ES-I3 (cell line): ENCODE measurements around the gene OTUD1.

ENCODE experiments used
- H3K36me3 ChIP-seq: 2 replicates; pipeline ENCODE4 v1.6.1; 2013; ENCODE audit warnings: mild to moderate bottlenecking, low read length, control low read depth, moderate library complexity; ENCODE audit not compliant: insufficient read depth
- H3K4me1 ChIP-seq: 2 replicates; pipeline ENCODE4 v1.6.1; 2013; ENCODE audit warnings: mild to moderate bottlenecking, control low read depth, low read length; ENCODE audit not compliant: insufficient read depth
- H3K9ac ChIP-seq: 2 replicates; pipeline ENCODE4 v1.6.1; 2013; ENCODE audit warnings: low read depth, mild to moderate bottlenecking, low read length, moderate library complexity
- H3K9me3 ChIP-seq: 2 replicates; pipeline ENCODE4 v1.6.1; 2013; ENCODE audit warnings: mild to moderate bottlenecking, low read length, moderate library complexity; ENCODE audit not compliant: control insufficient read depth, insufficient read depth

The OTUD1 gene

DNA sequence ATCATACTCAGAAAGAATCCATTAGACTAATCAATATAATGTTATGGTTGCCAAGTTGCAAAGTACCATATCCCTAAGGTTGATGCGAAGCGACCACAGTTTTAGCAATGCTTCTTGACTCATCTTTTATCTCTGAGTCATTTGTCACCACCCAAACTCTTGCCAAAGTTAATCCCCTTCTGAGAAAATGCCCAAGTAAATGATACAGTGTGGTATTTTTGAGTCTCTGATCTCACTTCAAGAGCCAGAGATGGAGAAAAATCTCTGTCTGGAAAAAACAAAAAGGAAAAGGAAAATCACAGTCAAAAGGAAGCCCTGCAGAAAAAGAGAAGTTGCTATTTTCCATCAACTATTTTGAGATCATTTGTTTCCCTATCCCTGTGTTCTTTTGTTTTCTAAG is 26.7 kb upstream of the OTUD1 start:
- Histone ChIP-seq H3K4me1 (no peaks in the 10 kb centered on the region; the same call in 1 of the 2 replicates), H3K9ac (no peak overlapping the region), H3K36me3 (no peaks in the 10 kb centered on the region), H3K9me3 (no peaks in the 10 kb centered on the region)

DNA sequence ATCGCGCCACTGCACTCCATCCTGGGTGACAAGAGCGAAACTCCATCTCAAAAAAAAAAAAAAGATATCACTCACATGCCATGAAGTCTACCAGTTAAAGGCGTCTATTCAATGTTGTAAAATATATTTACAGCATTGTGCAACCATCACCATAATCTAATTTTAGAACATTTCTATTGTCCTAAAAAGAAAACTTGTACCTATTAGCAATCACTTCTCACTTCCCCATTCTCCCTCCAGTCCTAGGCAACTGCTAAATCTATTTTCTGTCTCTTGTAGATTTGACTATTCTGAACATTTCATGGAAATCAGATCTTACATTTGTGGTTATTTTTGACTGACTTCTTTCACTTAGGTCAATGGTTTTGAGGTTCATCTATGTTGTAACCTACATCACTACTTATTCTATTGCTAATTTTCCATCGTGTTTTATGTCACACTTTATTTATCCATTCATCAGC is 25.2 kb upstream of the OTUD1 start:
- H3K9ac ChIP-seq: no peak overlapping the region
- no peaks in the 10 kb centered on the region for H3K36me3 ChIP-seq

DNA sequence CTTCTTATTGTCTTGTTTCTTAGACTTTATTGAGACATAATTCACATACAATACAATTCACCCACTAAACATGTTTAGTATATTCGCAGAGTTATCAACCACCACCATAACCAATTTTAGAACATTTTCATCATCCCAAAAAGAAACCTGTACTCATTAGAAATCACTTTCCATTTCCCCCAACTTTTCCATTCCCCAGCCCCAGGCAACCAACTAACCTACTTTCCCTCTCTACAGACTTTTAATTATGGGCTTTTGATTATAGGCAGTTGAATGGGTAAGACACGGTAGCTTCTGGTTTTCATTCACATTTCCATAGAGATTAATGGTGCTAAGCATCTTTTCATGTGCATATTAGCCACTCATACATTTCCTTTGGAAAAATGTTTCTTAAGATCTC is 24.2 kb upstream of the OTUD1 start:
- H3K9ac ChIP-seq: no peak overlapping the region
- H3K9me3 ChIP-seq: no peaks in the 10 kb centered on the region
- no peaks in the 10 kb centered on the region for H3K36me3 ChIP-seq
- peaks cover 6% of the 10 kb centered on the region; the same call in 1 of the 2 replicates for H3K4me1 ChIP-seq

More for the DNA sequence above, 25.2 kb upstream of the OTUD1 start:
- H3K4me1 ChIP-seq: peaks cover under 1% of the 10 kb centered on the region; the same call in 1 of the 2 replicates
- no peaks in the 10 kb centered on the region for H3K9me3 ChIP-seq

DNA sequence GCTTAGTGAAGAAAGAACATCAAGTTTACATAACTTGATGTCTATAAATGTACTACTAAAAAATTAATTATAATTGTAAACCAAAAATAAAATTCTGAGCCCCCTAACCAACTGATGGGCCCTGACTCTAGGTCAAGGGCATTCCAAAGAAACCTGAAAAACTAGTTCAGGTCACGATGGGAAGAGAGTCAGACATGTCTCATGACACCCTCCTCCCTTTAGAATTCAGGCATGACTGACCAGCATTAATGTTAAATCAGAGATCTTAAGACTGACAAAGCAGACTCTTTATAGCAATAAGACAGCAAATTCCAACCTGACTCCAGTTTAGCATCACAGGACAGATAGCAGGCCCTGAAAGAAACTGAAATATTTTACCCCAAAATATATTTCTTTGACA is 21.6 kb upstream of the OTUD1 start:
- no peak overlapping the region for H3K9ac ChIP-seq

DNA sequence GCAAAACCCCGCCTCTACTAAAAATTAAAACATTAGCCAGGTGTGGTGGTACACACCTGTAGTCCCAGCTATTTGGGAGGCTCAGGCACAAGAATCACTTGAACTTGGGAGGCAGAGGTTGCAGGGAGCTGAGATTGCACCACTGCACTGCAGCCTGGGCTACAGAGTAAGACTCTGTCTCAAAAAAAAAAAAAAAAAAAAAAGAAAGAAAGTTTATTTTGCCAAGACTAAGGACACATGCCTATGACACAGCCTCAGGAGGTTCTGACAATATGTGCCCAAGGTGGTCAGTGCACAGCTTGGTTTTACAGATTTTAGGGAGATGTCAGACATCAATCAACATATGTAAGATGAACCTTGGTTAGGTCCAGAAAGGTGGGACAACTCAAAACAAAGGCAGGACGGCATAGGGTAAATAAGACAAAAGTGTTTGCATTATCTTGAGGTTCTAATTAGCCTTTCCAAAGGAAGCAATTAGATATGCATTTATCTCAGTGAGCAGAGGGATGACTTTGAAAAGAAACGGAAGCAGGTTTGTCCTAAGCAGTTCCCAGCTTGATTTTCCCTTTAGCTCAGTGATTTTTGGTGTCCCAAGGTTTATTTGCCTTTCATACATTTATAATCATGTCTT is 20.7 kb upstream of the OTUD1 start:
- Histone ChIP-seq H3K36me3 (no peaks in the 10 kb centered on the region), H3K9me3 (no peaks in the 10 kb centered on the region), H3K4me1 (peaks cover 6% of the 10 kb centered on the region; the same call in 1 of the 2 replicates), H3K9ac (no peak overlapping the region)

More for the DNA sequence above, 21.6 kb upstream of the OTUD1 start:
- H3K9me3 ChIP-seq: no peaks in the 10 kb centered on the region
- peaks cover 6% of the 10 kb centered on the region; the same call in 1 of the 2 replicates for H3K4me1 ChIP-seq
- no peaks in the 10 kb centered on the region for H3K36me3 ChIP-seq

DNA sequence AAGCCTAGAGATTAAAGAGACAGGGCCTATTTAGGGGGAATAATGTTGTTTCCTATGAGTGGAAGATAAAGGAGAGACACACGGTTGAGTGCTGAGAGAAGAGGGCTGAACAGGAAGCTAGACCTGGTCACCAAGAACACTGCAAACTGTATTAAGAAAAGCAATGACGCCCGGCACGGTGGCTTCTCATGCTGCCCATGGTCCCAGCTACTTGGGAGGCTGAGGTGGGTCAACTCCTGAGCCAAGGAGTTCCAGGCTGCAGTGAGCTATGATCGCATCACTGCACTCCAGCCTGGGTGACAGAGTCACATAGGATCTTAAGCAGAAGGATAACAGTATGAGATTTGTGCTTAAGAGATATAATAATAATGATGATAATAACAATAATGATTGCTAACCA is 19.7 kb upstream of the OTUD1 start:
- no peak overlapping the region for H3K9ac ChIP-seq
- no peaks in the 10 kb centered on the region for H3K9me3 ChIP-seq
- H3K36me3 ChIP-seq: no peaks in the 10 kb centered on the region
- peaks cover 6% of the 10 kb centered on the region; the same call in 1 of the 2 replicates for H3K4me1 ChIP-seq

DNA sequence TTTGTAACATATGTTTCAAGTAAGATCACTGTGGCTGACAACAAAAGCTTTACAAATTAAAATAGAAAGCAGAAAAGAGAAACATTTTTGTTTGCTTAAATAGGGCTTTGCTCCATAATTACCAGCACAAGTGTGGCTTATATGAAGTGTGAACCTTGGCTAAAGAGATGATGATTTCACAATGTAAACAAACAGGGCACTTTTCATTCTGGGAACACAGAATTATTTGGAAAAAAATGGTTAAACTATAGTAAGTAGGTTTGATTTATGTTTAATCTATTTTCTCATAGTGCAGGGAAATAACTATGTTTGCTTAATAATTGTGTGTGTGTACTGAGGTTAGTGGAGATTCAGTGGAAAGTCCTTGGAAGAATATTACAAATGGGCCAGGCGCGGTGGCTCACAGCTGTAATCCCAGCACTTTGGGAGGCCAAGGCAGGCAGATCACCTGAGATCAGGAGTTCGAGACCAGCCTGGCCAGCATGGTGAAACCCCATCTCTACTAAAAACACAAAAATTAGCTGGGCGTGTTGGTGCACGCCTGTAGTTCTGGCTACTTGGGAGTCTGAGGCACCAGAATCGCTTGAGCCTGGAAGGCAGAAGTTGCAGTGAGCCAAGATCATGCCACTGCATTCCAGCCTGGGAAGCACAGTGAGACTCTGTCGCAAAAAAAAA is 19.1 kb upstream of the OTUD1 start:
- Histone ChIP-seq H3K4me1 (peaks cover 6% of the 10 kb centered on the region; the same call in 1 of the 2 replicates), H3K9ac (no peak overlapping the region), H3K9me3 (no peaks in the 10 kb centered on the region), H3K36me3 (no peaks in the 10 kb centered on the region)

DNA sequence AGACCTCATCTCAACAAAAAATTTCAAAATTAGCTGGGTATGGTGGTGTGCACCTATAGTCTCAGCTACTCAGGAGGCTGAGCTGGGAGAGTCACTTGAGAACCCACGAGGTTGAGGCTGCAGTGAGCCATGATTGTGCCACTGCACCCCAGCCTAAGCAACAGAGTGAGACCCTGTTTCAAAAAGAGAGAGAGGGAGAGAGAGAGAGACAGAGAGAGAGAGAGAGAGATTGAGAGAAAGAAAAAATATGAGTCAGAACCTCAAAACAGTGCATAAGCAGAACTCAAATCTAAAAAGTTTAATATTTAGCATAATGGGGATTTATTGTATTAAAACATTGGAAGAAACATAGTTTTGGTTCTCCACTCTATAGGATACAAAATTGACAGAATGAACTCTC is 17.5 kb upstream of the OTUD1 start:
- no peak overlapping the region for H3K9ac ChIP-seq
- H3K9me3 ChIP-seq: no peaks in the 10 kb centered on the region
- peaks cover 6% of the 10 kb centered on the region; the same call in 1 of the 2 replicates for H3K4me1 ChIP-seq
- no peaks in the 10 kb centered on the region for H3K36me3 ChIP-seq

DNA sequence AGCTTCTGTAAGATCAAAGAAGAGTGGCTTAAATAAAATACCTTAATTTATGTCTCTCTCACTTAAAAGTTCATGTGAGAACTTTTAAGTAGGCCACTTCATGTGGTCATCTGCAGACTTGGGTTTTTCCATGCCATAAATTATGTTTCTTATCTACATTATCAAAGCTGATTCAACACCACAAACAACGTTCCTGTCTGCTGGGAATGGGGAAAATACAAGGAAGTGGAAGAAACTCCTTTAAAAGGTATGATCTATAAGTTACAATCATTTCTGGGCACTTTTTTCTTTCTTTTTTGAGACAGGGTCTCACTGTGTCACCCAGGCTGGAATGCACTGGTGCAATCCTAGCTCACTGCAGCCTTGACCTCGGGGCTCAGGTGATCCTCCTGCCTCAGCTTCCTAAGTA is 16.9 kb upstream of the OTUD1 start:
- H3K4me1 ChIP-seq: peaks cover 6% of the 10 kb centered on the region; the same call in 1 of the 2 replicates
- H3K36me3 ChIP-seq: no peaks in the 10 kb centered on the region
- no peaks in the 10 kb centered on the region for H3K9me3 ChIP-seq
- H3K9ac ChIP-seq: no peak overlapping the region

DNA sequence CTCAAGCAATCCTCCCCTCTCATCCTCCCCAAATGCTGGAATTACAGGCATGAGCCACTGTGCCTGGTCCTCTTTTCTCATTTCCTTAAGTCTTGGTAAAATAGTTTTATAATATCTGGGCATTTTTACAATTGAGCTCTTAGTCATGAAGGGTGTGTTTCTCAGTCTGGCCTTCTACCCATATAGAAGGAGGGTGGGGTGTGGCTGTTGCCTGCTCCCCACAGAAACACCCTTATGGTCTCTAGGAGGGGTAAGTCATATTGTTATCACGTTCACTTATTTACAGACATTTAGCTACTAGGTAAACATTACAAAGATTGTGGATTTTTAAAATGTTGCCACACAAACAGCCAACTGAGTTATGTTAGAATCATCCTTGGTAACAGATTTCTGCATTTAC is 6.7 kb upstream of the OTUD1 start:
- no peaks in the 10 kb centered on the region for H3K9me3 ChIP-seq
- no peaks in the 10 kb centered on the region for H3K4me1 ChIP-seq
- no peaks in the 10 kb centered on the region for H3K36me3 ChIP-seq
- H3K9ac ChIP-seq: no peak overlapping the region

DNA sequence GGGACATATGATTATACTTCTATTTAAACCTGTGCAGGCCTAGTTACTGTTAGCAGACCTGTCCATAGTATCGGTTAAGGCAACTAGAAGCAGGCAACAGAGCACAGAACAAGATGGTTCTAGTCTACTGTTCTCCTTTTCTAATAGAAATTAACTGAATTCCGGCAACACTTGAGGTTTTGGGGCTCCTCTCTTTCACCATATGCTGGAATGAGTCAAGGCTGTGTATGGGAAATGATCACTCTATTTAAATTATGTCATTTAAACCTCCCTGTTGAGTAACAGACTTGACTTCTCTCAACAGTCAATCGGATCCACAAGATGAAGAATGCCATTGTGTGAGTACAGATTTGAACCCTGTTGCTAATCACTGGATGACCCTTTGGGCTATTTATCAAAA is 6.2 kb upstream of the OTUD1 start:
- Histone ChIP-seq H3K9me3 (no peaks in the 10 kb centered on the region), H3K4me1 (no peaks in the 10 kb centered on the region), H3K36me3 (no peaks in the 10 kb centered on the region), H3K9ac (no peak overlapping the region)

DNA sequence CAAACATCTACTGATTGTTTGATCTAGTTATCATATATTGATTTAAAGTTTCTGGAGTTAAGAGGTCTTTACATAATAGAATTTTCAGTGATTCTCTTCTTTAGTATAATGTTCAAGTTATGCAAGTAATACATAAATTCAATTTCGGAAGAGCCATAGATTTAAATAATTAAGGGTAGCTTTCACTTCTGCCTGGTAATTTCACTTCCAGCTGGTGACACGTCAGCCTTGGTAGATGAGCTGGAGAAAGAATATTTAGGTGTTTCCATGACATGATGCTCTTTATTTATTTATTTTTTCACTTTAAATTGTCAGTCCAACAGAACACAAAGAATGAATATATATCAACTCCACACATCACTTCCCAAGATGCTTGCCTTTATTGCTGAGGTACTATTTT is 5.2 kb upstream of the OTUD1 start:
- Histone ChIP-seq H3K4me1 (no peaks in the 10 kb centered on the region), H3K9me3 (no peaks in the 10 kb centered on the region), H3K9ac (no peak overlapping the region), H3K36me3 (no peaks in the 10 kb centered on the region)

DNA sequence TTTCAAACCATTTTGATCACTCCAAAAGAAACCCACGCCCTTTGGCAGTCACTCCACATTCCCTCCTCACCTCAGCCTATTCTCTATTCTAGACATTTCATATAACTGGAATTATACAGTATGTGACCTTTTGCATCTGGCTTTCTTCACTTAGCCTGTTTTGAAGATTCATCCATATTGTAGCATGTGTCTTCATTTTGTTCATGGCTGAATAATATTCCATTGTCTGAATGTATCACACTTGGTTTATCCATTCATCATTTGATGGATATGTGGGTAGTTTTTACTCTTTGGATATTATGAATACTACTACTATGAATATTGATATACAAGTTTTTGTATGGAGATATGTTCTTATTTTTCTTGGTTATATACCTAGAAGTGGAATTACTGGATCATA is 3.5 kb upstream of the OTUD1 start:
- no peaks in the 10 kb centered on the region for H3K4me1 ChIP-seq
- H3K9ac ChIP-seq: no peak overlapping the region
- no peaks in the 10 kb centered on the region for H3K9me3 ChIP-seq
- no peaks in the 10 kb centered on the region for H3K36me3 ChIP-seq

DNA sequence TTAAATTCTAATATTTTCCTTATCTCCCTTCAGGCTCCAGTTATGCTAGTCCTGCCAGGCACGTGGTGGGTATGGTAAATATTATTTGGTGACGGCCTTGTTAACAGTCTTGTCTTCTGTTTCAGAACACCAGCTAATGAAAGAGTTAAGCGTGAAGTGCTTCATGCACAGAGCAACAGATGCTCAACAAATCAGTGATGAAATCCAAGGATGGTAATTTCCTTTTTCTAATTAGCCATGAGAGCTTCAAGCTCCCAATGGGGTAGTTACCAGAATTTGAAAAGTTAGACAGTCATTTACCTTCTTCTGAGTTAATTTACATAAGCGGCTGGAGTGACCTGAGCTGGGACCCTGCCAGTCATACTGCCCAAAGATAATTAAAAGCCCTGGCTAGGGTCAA is 1.9 kb upstream of the OTUD1 start:
- Histone ChIP-seq H3K36me3 (no peaks in the 10 kb centered on the region), H3K9ac (no peak overlapping the region), H3K9me3 (no peaks in the 10 kb centered on the region), H3K4me1 (no peaks in the 10 kb centered on the region; the same call in 1 of the 2 replicates)

DNA sequence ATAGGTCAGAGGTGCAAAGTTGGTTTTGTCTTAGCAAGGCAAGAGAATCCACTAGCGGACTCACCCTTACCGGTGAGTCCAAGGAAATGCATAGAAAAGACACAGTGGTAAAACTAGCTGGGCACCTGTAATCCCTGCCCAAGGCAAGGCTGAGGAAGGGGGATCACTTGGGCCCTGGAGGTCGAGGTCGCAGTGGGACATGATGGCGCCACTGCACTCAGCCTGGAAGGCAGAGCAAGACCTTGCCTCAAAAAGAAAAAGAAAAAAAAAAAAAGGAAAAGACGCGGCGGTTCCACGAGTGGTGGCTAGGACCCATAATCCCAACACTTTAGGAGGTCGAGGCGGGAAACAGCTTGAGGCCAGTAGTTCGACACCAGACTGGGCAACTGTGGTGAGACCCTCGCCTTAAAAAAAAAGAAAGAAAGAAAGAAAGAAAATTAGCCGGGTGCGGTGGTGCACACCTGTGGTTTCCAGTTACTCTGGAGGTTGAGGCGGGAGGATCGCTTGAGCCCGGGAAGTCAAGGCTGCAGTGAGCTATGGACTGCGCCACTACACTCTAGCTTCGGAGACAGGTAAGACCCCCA is 820 bp upstream of the OTUD1 start:
- H3K9me3 ChIP-seq: no peaks in the 10 kb centered on the region
- H3K36me3 ChIP-seq: no peaks in the 10 kb centered on the region
- peak overlapping the region; percentile 93 for H3K9ac ChIP-seq
- H3K4me1 ChIP-seq: no peaks in the 10 kb centered on the region; the same call in 1 of the 2 replicates
